GM12892 (cell line): Measurements from ENCODE around the gene MCAT.

ENCODE experiments used
- POLR2A ChIP-seq: IDR thresholded peaks from 2 replicates; pipeline ENCODE4 v1.6.1; 2011; ENCODE audit warnings: low read depth, low read length, control low read depth
- POLR2AphosphoS5 ChIP-seq: IDR thresholded peaks from 2 replicates; pipeline ENCODE4 v1.6.1; 2011; ENCODE audit warnings: low read depth, low read length, control low read depth
- TAF1 ChIP-seq: IDR thresholded peaks from 2 replicates; pipeline ENCODE4 v1.6.1; 2011; ENCODE audit warnings: low read depth, mild to moderate bottlenecking, control low read depth, low read length, borderline replicate concordance

DNA sequence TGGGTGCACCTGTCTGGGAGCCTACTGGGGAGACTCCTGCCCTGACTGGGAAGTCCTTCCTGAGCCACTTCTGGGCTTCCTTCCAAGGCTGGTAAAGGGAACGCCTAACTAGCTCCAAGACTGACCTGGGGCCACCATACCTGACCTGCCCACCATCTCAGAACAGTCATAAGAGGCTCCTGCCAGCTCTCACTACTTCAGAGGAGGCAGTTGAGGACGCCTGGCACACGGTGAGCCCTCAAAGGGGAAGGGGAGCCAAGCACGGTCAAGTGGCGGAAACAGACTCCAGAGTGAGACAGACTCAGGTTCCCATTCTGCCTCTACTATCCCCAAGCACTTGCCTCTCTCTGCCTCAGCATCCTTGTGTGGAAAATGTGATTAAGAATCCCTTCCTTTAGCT lies 7.6 kb downstream of the MCAT start:
- TF ChIP-seq POLR2AphosphoS5 (no peak), POLR2A (no peak), TAF1 (no peak)
